Esophagus (tissue), 2 donors: ENCODE data around the gene CDK6. TPM values are rescaled to one million over a fixed set of nuclear protein-coding genes. Genes with fewer than 3 reads are reported as not detected.

Source experiments
- H3K27ac ChIP-seq, 2 donors: one replicate each; pipeline ENCODE4 v1.5.1; 2013; ENCODE audit warnings: low read depth in 2 of 2, mild to moderate bottlenecking in 2 of 2, inconsistent platforms in 1 of 2, low read length in 1 of 2, moderate library complexity in 1 of 2
- H3K27me3 ChIP-seq, 2 donors: one replicate each; pipeline ENCODE4 v1.6.1; 2013; ENCODE audit warnings: low read length in 2 of 2, control low read depth in 1 of 2, mild to moderate bottlenecking in 1 of 2; ENCODE audit not compliant: insufficient read depth in 2 of 2, control insufficient read depth in 1 of 2
- H3K36me3 ChIP-seq, 2 donors: one replicate each; pipeline ENCODE4 v1.6.1; 2013; ENCODE audit warnings: low read length in 1 of 2; ENCODE audit not compliant: control insufficient read depth in 2 of 2, insufficient read depth in 2 of 2
- H3K4me1 ChIP-seq, 2 donors: one replicate each; pipeline ENCODE4 v1.6.1; 2013; ENCODE audit warnings: low read length in 1 of 2; ENCODE audit not compliant: control insufficient read depth in 2 of 2, insufficient read depth in 2 of 2
- H3K4me3 ChIP-seq, 2 donors: one replicate each; pipeline ENCODE4 v1.5.1; 2013; ENCODE audit warnings: low read length in 2 of 2, mild to moderate bottlenecking in 2 of 2, low read depth in 1 of 2, moderate library complexity in 1 of 2
- H3K9me3 ChIP-seq, 2 donors: one replicate each; pipeline ENCODE4 v1.6.1; 2013; ENCODE audit warnings: mild to moderate bottlenecking in 2 of 2, low read depth in 1 of 2, low read length in 1 of 2, moderate library complexity in 1 of 2; ENCODE audit not compliant: control insufficient read depth in 2 of 2, insufficient read depth in 1 of 2
- WGBS, 2 donors: extraction: QIAGEN DNeasy Blood & Tissue Kit; methylation state at CpG; one replicate each; pipeline ENCODE4 v1.1.7; 2013; 5-methylcytosine and 5-hydroxymethylcytosine counted together
- polyA plus RNA-seq, 2 donors: library from polyadenylated mRNA; stranded (reverse); fragments of 200-250 nt; gene quantifications; one replicate each; pipeline ENCODE4 v1.2.3, GENCODE V29; 2013
- donor health status: healthy with polysubstance abuse.
- donor health status: Bipolar disorder and iron deficiency.

The CDK6 gene
- polyA plus RNA-seq, 2 donors, result 1.4 to 2.2 TPM

DNA sequence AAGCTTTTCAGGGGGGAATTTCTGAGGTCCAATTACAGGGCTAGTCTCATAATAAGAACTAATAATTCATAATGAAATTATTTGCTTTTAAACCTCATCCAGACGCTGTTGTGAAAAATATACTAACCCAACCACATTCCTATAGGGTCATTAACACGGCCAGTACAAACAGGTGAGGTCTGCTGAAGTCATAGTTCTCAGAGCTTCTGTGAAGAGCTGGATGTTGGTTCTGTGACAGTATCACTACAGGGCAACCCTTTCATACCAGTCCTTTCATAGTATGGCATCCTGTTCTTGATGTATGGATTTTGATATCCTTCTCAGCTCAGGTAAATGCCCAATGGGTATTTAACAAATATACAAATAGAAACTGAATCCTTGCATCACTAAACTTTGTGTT lies 183.8 kb downstream of the CDK6 start:
- WGBS, 2 donors, result 47% methylated on average over 2 of the region's 2 CpGs
- H3K9me3 ChIP-seq, result no peaks in the 10 kb centered on the region
- no peaks in the 10 kb centered on the region for H3K36me3 ChIP-seq
- H3K4me3 ChIP-seq, result no peak overlapping the region
- no peaks in the 10 kb centered on the region for H3K27me3 ChIP-seq
- H3K27ac ChIP-seq, result no peak overlapping the region
- no peaks in the 10 kb centered on the region for H3K4me1 ChIP-seq

DNA sequence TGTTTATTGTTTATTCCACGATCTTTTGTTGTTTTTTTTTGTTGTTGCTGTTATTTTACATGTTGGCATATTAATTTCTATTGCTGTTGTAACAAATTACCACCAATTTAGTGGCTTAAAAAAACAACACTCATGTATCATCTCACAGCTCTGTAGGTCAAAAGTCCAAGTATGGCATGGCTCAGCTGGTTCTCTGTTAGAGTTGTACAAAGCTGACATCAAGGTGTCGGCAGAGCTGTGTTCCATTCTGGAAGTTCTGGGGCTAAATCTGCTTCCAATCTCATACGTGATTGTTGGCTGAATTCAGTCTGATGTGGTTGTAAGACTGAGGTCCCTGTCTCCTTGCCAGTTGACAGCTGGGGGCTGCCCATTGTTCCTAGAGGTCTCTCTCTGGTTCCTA lies 186.0 kb downstream of the CDK6 start:
- 72 to 91% methylated on average over 3 of the region's 3 CpGs for WGBS, 2 donors
- Histone ChIP-seq H3K9me3 (no peaks in the 10 kb centered on the region), H3K36me3 (no peaks in the 10 kb centered on the region), H3K27me3 (no peaks in the 10 kb centered on the region), H3K4me3 (no peak overlapping the region), H3K4me1 (peaks cover 2% of the 10 kb centered on the region in 2 donors), H3K27ac (no peak overlapping the region)

DNA sequence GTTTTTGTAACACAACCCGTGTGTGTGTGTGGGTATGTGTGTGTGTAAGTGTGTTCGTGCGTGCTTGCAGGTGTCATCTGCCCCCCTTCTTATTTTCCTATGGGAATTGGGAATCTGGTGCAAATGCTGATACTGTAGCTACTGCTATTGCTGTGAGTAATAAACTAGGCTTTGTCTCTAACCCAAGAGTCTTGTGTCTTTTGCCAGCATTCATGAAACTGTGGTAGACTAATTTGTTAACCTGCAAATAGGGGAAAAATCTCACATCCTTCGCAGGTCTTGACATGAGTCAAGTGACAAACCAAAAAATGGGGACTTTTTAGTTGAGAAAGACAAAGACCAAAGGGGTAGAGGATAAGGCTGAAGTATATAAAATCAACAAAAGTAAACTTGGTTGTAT lies 188.3 kb downstream of the CDK6 start:
- H3K27ac ChIP-seq, result no peak overlapping the region
- H3K4me1 ChIP-seq, result peaks cover 3 to 8% of the 10 kb centered on the region in 2 donors

DNA sequence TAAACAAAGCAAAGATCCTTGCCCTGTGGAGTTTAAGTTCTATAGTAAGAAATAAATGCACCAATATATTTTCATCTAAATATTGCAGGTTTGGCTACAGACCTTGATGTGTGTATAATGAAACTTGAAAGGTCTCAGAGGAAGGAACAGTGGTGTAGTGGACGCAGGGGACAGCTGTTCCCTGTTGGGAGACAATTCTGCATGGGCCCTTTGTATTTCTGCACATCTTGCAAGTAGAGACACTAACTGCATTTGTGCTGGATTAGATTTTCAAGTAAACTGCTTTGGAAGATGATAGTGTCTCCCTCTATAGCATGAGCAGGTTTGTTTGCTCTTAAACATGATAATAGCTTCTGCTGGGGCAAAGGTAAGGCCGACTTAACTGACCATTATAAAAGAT lies 188.7 kb downstream of the CDK6 start:
- H3K27ac ChIP-seq, result no peak overlapping the region
- H3K27me3 ChIP-seq, result no peaks in the 10 kb centered on the region
- peaks cover 3 to 8% of the 10 kb centered on the region in 2 donors for H3K4me1 ChIP-seq
- H3K9me3 ChIP-seq, result no peaks in the 10 kb centered on the region
- H3K36me3 ChIP-seq, result no peaks in the 10 kb centered on the region
- WGBS, 2 donors, result 86 to 90% methylated on average over 2 of the region's 2 CpGs
- H3K4me3 ChIP-seq, result no peak overlapping the region

More for the DNA sequence above, 188.3 kb downstream of the CDK6 start:
- Histone ChIP-seq H3K36me3 (no peaks in the 10 kb centered on the region), H3K27me3 (no peaks in the 10 kb centered on the region), H3K4me3 (no peak overlapping the region), H3K9me3 (no peaks in the 10 kb centered on the region)
- WGBS, 2 donors, result 83 to 86% methylated on average over 4 of the region's 4 CpGs

DNA sequence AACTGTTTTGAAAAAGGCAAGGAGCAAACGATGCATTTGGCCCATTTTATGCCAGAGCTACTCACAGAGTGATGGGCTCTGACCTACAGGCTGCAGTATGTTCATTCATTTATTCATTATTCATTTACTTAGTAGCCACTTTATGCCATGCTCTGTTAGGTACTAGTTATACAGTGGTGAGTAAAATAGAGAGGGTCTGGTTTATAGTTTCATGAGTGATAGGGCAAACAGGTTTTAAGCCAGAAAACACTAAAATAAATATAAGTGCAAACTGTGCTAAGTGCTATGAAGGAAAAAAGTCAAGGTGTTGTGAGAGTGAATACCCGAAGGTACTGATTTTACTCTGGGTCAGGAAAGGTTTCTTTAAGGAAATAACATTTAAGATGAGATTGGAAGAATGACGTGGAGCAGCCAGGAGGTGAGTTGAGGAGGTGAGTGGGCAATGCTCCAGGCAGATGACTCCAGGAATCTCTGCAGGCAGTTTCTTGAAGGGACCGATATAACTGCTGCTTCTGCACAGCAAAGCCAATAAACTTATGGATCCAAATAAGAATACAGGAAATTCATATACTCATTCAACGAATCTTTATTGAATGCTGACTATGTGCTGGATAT lies 189.3 kb downstream of the CDK6 start:
- no peak overlapping the region for H3K27ac ChIP-seq

DNA sequence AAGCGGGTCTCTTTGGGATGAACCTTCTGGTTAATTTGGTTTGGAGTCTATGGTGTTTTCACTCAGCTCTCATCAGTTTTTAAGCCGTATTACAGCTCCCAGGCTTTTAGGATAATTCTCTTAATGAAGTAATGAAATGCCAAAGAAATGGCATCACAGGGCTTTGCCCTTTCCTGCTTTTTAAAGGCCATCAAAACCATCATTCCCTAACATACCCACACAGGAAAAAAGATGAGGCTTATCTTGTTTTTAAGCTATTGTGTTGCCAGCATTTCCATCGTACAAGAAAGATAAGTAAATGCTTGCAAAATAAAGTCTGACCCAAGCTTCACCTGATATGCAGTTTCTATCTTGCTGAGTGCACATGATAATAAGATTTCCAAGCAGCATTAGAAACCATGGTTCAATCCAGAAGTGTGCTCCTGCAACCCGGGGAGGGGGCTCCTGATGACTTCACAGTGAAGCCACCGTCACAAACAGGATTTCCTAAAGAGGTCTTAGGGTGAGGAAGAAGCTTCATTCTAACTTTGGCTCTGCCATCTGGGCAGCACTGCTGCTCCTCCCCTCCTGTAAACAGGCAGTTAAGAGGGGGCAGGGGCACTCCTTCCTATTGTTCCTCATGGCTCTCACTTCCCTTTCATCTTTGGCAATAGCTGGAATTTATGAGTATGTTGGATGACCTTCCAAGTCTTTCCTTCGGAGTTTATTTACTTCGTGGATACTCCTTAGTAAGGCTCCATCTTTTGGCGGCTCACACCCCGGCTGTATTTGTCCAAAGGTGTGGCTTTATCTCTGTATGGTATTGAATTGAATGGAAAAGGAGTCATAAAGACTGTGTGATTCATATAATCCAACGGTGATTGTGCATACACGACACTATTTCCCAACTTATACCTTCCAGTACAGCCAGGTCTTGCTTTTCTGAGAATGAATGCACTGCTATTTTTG lies 191.0 kb downstream of the CDK6 start:
- Histone ChIP-seq H3K27ac (peak overlapping the region; percentile 50 to 67), H3K4me1 (peaks cover 3 to 8% of the 10 kb centered on the region in 2 donors)
- WGBS, 2 donors, result 38 to 41% methylated on average over 11 of the region's 11 CpGs

More for the DNA sequence above, 189.3 kb downstream of the CDK6 start:
- H3K9me3 ChIP-seq, result no peaks in the 10 kb centered on the region
- H3K4me3 ChIP-seq, result no peak overlapping the region
- H3K4me1 ChIP-seq, result peaks cover 3 to 8% of the 10 kb centered on the region in 2 donors
- no peaks in the 10 kb centered on the region for H3K36me3 ChIP-seq
- WGBS, 2 donors, result 79 to 81% methylated on average over 5 of the region's 5 CpGs
- no peaks in the 10 kb centered on the region for H3K27me3 ChIP-seq

DNA sequence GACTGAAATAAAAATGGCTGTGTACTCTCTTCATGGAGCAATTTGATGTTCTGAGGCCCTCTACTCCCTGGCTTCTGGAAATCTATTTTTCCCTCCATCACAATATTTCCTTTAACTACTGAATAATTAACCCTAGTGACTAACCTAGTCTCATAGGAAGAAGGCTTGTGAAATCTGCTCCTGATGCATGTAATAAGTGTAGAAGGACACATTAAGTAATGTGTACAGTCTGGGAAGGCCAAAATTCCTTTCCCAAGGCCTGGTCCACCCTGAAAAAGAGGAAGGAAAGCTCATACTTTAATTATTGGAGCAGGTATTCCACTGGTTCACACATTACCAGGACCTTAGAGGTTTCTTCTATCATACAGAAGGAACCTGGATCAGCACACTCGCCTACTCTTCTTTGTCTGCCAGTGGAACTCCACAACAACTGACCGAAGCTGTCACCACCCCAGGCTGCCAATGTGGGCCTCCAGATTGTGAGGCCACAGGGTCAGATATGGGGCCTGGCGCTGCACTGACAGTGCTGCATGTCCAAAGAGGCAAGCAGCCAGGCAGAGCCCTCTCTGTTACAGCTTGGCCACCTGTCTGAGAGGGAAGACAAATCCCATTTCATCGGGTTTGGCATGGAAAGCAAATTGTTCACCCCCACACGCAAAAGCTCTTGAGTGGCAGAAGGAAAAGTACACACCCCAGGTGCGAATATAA lies 191.8 kb downstream of the CDK6 start:
- Histone ChIP-seq H3K27me3 (no peaks in the 10 kb centered on the region), H3K4me1 (peaks cover 3 to 8% of the 10 kb centered on the region in 2 donors), H3K9me3 (no peaks in the 10 kb centered on the region), H3K4me3 (no peak overlapping the region), H3K36me3 (peaks cover 0 to 2% of the 10 kb centered on the region in 2 donors), H3K27ac (peak overlapping the region in 1 of 2 donors; percentile 45)
- 85 to 88% methylated on average over 6 of the region's 6 CpGs for WGBS, 2 donors

More for the DNA sequence above, 191.0 kb downstream of the CDK6 start:
- H3K27me3 ChIP-seq, result no peaks in the 10 kb centered on the region
- H3K9me3 ChIP-seq, result no peaks in the 10 kb centered on the region
- H3K36me3 ChIP-seq, result peaks cover 0 to 2% of the 10 kb centered on the region in 2 donors
- no peak overlapping the region for H3K4me3 ChIP-seq

DNA sequence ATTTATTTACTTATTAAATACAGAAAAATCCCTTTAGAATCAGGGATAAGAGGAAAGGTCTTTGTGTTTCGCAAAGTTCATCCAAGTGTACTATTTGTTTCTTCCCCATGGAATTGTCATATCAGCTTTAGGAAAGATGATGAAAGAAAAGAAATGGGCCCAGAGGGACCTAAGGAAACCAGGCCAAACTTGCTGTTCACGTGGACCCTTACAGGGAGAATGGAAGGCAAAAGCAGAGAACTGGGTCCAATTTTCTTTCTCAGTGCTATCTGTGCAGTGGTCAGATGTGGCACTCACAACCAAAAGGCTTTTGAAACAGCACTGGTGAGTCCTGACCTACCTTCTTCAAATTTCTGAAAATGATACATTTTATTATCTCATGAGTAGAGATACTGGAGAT lies 192.6 kb downstream of the CDK6 start:
- peaks cover 3 to 8% of the 10 kb centered on the region in 2 donors for H3K4me1 ChIP-seq
- H3K9me3 ChIP-seq, result no peaks in the 10 kb centered on the region
- no peak overlapping the region for H3K4me3 ChIP-seq
- no peak overlapping the region for H3K27ac ChIP-seq
- WGBS, 2 donors, result 79 to 89% methylated on average over 2 of the region's 2 CpGs
- H3K36me3 ChIP-seq, result peaks cover 0 to 2% of the 10 kb centered on the region in 2 donors
- H3K27me3 ChIP-seq, result no peaks in the 10 kb centered on the region

DNA sequence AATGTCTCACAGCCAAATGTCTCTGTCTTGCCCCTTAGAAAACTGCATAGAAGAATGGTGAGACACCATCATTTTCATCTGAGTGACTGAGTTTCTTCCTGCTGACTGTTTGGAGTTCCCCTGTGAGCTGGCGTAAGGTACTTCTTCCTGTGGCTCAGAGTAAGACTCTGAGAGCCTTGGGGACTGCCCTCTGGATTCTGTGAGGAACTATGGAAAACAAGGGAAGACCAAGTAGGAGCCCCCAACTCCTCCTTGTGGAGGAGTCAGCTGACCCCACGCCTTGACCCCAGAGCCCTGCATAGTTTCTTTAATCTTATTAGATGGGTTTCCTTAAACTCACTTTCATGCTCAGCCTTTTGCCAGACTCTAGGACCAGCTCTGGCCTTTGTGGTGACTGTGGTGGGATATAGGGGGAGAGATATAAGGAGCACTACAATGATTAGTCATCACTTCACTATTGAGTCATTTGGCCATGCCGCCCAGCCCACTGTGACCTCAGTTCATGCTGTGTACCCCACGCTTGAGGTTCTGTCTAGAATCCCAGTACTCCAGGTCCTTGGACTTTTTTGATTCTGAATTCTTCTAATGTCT lies 194.4 kb downstream of the CDK6 start:
- no peak overlapping the region for H3K4me3 ChIP-seq
- H3K4me1 ChIP-seq, result peaks cover 3 to 8% of the 10 kb centered on the region in 2 donors
- H3K27ac ChIP-seq, result no peak overlapping the region
- H3K27me3 ChIP-seq, result no peaks in the 10 kb centered on the region
- H3K9me3 ChIP-seq, result no peaks in the 10 kb centered on the region
- H3K36me3 ChIP-seq, result peaks cover 0 to 2% of the 10 kb centered on the region in 2 donors
- WGBS, 2 donors, result 71 to 78% methylated on average over 4 of the region's 4 CpGs
